ENCODE measurements around the gene LRRK2.

The LRRK2 gene

GRCh38 chr12:40185303-40185693, 39.5 kb upstream of the LRRK2 start:
- no peak overlapping the region for H3K4me3 ChIP-seq (ENCODE audit: low read depth, low read length)
- TF ChIP-seq, protein P1, sequence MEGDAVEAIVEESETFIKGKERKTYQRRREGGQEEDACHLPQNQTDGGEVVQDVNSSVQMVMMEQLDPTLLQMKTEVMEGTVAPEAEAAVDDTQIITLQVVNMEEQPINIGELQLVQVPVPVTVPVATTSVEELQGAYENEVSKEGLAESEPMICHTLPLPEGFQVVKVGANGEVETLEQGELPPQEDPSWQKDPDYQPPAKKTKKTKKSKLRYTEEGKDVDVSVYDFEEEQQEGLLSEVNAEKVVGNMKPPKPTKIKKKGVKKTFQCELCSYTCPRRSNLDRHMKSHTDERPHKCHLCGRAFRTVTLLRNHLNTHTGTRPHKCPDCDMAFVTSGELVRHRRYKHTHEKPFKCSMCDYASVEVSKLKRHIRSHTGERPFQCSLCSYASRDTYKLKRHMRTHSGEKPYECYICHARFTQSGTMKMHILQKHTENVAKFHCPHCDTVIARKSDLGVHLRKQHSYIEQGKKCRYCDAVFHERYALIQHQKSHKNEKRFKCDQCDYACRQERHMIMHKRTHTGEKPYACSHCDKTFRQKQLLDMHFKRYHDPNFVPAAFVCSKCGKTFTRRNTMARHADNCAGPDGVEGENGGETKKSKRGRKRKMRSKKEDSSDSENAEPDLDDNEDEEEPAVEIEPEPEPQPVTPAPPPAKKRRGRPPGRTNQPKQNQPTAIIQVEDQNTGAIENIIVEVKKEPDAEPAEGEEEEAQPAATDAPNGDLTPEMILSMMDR (IDR thresholded peaks at IDR 0.05; ENCODE audit: low read depth, low read length) = no peak

GRCh38 chr12:40188558-40189320, 36.1 kb upstream of the LRRK2 start:
- TF ChIP-seq, protein P1 (IDR thresholded peaks at IDR 0.05; ENCODE audit: low read depth, low read length) = no peak
- H3K4me3 ChIP-seq (ENCODE audit: low read depth, low read length) = no peak overlapping the region

GRCh38 chr12:40192704-40193255, 32.0 kb upstream of the LRRK2 start:
- H3K4me3 ChIP-seq (ENCODE audit: low read depth, low read length) = no peak overlapping the region
- TF ChIP-seq, protein P1 (IDR thresholded peaks at IDR 0.05; ENCODE audit: low read depth, low read length) = no peak

- TF ChIP-seq, protein P1 (IDR thresholded peaks at IDR 0.05; ENCODE audit: low read depth, low read length) = no peak
- H3K4me3 ChIP-seq (ENCODE audit: low read depth, low read length) = no peak overlapping the region
Observed at GRCh38 chr12:40194846-40195245, 30.0 kb upstream of the LRRK2 start.

DNA sequence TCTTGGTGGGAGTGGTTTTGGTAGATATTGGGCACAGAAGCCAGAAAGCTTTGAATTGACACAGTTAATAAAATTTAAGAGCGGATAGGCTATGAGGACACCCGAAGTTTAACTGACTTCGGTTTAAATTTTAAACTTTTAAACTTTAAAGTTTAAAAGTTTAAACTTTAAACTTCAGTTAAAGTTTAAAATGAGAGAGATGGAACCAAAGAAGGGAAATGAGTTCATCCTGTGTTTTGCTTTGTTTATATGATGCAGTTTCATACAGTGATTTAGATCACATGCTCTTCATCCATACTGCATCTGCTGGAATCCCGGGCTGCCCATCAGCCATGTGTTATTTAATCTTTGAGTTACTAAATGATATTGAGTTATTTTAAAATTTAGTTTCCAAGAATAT, 27.2 kb upstream of the LRRK2 start:
- TF ChIP-seq, protein P1 (IDR thresholded peaks at IDR 0.05; ENCODE audit: low read depth, low read length) = no peak
- H3K4me3 ChIP-seq (ENCODE audit: low read depth, low read length) = no peak overlapping the region

DNA sequence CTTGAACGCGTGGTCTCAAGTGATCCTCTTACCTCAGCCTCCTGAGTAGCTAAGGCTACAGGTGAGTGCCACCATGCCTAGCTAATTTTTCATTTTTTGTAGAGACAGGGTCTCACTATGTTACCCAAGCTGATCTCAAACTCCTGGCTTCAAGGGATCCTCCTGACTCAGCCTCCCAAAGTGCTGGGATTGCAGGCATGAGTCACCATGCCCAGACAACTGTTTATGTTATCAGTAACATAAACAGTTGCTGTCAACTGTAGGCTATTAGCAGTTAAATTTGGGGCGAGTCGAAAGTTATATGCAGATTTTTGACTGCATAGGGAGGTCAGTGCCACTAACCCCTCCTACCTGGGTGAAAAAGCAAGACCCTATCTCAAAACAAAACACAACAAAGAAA, 26.2 kb upstream of the LRRK2 start:
- H3K4me3 ChIP-seq (ENCODE audit: low read depth, low read length) = no peak overlapping the region
- TF ChIP-seq, protein P1 (IDR thresholded peaks at IDR 0.05; ENCODE audit: low read depth, low read length) = no peak
